GM19240 (cell line): ENCODE measurements around the gene RBMS3.

Source experiments
- DNase-seq: peaks from one replicate; pipeline ENCODE4 v3.0.0; 2011; ENCODE audit warnings: low spot score; ENCODE audit not compliant: insufficient read length

Gene RBMS3

DNA sequence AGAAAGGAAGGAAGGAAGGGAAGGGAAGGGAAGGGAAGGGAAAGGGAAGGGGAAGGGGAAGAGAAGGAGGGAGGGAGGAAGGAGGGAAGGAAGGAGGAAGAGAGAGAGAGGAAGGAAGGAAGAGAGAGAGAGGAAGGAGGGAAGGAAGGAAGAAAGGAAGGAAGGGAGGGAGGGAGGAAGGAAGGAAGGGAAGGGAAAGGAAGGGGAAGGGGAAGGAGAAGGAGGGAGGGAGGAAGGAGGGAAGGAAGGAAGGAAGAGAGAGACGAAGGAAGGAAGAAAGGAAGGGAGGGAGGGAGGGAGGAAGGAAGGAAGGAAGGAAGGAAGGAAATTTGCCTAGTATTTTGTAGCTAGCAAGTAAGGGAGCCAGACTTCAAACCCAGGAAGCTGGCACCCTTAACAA, 583.9 kb downstream of the RBMS3 start:
- DNase-seq, result no peak

DNA sequence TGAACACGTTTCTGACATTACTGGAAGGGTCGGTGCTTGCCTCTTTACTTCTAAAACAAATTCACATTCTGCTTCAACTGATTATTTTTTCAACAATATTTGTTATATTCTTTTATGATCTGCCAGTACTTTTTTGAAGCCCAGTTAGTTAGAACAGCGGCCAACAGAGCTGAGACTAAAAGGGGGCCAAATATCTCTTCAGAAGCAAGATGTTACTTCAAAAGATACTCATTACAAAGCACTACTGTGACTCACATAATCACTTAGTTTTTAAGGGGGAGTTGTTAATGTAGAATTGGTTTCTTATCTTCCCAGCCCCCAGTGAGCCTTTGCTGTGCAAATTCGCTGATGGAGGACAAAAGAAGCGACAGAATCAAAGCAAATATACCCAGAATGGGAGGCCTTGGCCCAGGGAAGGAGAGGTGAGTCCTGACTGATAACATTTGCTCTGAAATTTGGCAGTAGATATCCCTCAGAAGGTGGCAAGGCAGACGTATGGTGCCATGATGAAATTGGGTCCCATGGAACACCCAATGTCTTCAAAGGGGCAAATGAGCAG, 587.8 kb downstream of the RBMS3 start:
- DNase-seq, result no peak

DNA sequence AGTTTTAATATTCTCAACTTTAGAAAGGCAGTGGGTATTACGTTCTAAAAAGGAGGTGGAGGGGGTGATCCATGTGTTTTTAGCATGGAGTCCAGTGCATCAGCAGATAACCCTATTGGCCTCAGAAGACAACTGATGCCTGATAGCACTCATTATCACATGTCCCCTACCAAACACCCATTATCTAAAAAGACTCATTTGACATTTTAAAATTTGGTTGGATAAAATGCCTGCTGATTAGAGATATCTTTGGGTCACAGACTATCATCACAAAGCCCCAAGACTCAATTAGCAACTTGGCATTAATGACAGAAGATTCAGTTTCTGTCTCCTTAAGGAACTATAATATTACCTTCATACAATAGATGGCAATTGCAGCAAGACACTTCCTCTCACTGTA, 589.3 kb downstream of the RBMS3 start:
- DNase-seq, result no peak

DNA sequence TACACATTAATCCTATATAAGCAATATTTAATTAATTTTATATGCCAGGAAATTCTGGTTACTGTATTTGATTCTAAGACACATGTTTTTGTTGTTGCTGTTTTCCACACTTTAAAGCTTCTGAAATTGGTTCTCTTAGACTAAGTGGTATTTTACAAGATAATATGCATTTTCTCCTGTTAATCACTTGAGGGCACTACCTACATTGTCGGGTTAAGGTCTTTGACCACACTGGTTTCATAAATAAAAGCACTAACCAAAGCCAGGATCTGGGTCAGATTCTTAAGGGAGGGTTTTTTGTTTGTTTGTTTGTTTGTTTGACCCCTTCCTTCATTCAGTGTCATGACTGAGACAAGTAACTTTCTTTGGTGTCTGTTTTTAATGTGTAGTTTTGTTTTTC, 590.2 kb downstream of the RBMS3 start:
- DNase-seq, result no peak

DNA sequence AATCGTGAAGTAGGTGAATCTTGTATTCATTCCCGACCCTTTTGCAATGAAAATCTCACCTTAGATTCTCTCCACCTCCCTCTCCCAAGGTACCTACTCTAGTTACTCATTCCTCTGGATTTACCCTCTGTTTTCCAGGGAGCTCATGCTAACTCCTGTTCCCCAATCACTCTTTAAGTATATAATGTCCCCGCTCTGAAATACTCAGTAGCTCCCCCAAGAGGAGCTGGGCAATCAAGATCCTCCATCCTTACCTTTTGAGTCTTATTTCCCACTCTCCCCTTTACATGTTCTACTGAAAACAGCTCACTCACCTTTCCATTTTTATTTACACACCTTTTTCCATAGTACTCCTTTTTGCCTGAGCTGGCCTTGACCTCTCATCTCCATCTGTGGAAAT, 599.9 kb downstream of the RBMS3 start:
- no peak for DNase-seq

DNA sequence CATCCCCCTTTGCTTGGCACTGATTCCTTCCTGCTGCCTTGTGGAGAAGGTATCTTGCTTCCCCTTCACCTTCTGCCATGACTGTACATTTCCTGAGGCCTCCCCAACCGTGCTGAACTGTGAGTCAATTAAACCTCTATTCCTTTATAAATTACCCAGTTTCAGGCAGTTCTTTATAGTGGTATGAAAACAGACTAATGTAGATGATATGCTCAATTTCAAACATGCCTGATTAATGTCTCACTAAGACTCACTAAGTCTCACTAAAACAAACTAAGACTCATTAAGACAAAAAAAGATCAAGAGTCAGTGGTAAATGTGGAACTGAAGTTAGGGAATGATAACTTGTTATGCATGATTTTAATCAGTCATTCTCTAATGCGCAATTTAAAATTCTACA, 606.6 kb downstream of the RBMS3 start:
- no peak for DNase-seq

DNA sequence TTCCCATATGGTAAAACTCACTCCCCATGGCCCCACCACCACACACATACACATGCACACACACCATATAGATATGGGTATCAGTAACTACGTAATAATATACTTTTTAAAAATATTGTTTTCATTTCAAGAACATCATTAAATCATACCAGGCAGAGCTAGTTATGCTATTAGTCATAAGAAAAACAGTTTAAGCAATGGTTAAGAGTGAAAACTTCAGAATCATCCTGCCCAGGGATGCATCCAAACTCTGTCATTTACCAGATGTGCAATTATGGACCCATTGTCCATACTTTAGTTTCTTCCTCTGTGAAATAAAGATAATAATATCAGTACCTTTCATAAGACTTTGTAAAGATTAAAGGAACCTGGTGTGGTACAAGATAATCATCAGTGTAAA, 608.3 kb downstream of the RBMS3 start:
- no peak for DNase-seq

DNA sequence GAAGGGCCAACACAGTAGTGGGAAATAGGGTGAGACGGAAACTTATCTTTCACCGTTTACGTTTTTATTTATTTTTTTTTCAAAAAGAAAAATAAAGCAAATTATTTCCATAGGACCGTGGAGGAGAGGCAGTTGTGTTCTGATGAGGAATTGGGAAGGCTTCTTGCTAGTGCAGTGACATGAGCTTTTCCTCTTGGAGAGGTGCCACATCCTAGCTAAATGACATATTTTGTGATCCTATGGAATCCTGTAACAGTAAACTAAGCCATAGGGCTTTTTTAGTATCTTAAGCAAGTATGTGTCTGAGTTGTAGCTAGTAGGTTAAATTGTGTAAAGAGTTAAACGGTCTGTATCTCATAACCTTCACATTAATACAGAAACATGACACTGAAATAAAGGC, 609.9 kb downstream of the RBMS3 start:
- no peak for DNase-seq

DNA sequence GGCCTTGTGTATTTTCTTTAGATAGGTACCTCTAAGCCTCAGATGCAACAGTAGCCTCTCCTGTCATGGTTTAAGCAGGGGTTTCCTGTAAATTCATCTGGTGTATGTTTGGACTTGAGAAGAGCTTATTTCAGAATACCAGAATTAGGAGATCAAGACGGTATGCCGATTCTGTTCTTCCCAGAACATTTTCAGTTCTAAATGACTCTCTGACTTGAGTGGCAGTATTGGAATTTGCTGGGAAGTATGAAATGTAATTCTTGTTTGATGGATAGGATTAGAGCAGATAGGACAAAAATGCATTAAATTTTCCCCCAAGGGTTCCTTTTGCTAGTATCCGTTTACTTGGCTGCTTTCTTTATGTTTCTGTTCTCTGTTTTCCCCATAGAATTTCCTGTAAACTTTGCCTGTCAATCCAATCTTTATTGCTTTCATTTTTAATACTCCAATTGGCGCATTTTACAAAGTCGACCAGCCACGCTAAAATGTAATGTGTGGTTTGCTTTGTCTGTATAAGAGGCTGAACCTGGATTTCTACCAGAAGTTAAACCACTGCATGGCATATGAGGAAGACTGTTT, 612.2 kb downstream of the RBMS3 start:
- no peak for DNase-seq

DNA sequence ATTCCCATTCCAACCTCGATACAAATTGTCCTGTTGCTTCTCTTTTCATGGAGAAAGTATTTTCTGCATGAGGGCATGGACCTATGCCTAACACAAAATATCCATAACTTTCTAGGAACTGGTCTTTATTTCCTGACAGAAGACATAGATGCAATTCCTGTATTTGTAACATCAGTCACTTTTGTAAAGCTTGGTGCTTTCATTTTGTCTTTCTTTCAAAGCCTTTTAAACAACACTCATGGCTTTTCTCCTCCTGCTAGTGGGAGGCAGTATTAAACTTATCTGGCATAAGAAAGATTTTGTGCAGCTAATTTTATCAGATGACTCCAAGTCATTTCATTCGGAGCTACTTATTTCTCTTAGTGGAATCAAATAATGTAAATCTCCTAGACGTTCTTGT, 616.0 kb downstream of the RBMS3 start:
- no peak for DNase-seq

DNA sequence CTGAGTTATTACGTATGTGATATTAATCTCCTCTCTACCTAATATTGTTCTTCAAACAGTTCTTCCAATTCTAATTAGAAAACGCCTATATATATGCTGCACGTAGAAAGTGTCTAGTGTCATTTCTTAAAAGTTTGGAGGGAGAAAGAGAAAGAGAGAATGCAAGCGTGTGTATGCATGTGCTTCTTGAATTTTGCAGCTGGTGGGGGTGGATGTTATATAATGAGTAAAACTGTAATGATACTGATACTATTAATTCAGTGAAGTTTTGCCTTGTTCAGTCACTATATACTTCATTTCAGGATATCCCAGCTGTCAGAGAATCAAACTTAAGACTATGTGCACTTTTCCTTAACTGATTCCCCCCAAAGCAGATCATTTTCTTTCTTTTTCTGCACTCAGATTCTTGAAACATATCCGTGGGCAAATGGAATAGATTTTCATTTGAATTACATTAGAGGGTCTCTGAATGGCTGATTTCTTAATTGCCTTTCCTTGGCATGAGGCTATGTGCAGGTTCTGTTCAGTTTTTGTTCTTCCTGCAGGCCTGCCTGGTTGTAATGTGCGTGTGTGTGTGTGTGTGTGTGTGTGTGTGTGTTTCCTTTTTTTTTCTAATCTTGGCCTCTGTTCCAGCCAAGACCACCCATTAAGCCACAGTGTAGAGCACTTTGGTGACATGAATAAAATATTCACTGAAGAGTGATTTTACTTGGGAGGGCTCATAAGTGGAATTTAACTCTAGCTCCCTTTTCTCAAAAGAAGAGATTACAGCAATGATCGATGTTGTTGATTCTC, 617.5 kb downstream of the RBMS3 start:
- DNase-seq, result no peak

DNA sequence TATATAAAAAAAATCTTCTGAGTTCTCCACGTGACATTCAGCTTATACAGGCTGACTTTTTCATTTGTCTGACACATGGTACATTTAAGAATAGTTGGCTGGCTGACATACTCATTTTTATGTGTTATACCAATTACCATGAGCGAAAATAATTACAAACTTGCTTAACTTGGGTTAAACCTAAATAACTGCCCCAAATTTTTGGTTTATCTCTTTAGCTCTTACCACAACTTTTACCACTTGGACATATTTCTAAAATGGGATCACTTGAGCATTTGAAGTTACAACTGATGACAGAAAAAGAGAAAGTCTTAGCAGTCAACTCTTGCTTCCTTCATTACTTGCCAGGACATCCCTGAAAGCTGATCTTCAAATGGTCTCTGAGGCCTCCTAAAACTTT, 618.1 kb downstream of the RBMS3 start:
- no peak for DNase-seq

DNA sequence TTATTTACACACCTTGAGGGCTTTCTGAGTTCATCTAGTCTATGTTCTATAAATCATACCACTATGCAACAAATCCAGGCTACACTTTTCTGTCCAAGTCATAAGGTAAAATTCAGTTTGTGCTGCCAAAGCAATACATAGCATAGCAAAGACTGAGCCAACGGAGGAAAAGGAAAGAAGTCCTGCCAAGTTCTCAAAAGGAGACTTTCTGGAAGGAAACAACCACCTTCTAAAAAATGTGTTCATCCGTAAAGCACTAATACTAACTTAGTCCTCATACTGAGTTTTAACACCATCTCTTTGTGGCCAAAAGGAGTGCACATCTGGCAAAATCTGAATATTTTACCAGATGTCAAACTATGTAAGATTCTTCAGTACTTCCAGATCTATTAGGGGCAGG, 620.2 kb downstream of the RBMS3 start:
- DNase-seq, result no peak

DNA sequence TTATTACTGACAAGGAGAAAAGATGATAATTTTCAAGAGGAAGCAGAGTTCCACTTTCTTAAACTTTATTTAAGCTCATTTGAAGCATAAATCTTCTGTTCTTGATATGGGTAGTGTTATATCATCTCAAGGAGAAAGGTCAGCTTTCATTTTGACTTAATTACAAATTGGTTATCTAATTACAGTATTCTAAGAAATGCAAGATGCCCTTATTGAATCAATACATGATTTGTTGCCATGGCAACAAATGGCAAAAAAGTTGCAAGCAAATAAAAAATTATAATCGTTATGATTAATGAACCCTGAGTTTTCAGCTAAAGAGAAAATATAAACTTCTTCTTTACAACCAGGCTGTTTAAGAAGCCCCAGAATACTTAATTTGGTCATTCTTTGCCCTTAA, 622.7 kb downstream of the RBMS3 start:
- no peak for DNase-seq

DNA sequence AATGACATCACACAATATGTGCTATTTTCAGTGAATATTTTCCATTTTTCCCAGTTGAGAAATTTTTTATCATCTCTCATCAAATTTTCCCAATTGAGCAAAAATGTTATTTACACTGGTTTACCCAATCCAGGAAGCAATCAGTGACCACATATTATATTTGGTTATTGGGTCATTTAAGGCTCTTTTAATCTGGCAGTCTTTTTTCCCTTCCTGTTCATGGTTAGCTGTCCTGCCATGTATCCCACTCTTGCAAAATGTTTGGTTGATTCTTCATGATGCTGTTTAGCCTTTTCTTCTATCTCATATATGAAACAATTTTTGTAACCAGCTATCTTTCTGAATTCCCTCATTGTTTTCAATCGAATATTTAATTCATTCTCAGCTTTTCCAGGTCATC, 626.0 kb downstream of the RBMS3 start:
- DNase-seq, result no peak

DNA sequence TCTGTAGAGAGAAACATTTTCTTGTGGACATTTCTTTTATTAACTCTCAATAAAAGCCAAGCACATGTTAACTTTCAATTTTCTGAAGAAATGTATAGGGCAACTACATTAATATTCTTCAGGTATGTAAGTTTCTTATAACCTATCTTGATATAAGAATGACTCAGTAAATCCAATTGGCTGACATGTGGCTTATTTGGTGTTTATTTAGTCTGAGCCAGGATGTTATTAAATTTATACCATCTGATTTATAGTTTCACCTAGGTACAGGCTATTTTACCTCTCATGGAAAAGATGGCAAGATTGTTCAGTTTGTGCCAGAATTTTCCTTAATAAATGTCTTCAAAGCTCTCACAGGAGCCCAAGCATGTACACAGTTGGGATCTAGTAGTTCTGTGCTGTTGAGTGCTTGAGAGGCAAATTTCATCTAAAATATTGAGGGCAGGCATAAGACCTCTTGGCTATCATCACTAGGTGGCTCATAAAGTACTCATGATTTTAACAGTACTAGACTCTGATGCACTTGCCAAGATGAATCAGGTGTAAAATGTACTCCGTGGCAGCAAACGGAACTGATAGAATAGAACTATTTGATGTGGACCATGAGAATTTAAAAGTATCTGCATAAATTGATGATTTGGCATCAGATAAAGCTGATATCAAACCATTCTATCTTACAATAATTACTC, 631.9 kb downstream of the RBMS3 start:
- DNase-seq, result no peak

DNA sequence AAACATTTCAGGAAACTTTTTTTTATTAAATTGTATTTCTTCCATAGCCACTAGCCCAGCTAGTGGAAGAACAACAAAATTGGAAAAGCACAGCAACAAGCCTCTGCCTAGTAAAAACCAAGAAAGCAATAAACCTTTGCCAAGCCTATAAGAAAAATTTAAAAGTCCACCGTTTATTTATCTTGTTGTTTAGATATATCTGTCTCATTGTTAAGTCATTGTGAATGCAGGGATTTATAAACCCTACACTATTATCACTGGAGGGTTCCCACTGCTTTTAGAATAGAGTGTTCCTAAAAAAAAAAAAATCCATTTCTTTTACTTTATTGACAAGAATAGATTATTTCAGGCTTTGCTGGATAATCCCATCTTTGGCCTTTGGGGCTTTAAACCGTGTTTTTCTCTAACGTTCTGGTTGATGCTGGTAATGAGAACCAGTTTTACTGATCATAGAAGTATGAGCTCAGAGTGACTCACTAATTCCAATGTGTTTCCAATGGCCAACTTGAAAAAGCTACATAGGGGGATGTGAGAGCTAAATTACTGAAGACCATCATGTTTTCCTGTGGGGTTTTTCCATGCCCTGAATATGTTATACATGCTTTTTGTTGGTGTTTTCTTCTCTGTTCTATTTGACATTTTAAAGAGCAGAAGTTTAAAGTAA, 634.1 kb downstream of the RBMS3 start:
- no peak for DNase-seq

DNA sequence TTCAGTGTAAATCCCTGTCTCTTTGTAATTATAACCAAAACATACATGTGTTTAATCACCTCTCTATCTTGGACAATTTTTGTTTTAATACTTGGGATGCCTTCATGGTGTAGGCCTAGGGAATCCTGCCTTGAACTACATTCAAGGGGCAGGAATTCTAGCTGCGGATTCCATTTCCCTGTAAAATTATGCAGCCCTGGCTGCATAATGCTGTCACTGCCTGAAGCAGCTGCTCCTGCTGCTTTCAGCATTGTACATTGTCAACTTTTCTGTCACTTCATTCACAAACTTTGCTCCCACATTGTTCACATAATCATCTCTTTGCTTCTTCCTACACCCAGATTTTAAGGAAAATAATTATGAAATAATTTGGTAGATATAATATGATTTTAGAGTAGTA, 638.7 kb downstream of the RBMS3 start:
- DNase-seq, result no peak

DNA sequence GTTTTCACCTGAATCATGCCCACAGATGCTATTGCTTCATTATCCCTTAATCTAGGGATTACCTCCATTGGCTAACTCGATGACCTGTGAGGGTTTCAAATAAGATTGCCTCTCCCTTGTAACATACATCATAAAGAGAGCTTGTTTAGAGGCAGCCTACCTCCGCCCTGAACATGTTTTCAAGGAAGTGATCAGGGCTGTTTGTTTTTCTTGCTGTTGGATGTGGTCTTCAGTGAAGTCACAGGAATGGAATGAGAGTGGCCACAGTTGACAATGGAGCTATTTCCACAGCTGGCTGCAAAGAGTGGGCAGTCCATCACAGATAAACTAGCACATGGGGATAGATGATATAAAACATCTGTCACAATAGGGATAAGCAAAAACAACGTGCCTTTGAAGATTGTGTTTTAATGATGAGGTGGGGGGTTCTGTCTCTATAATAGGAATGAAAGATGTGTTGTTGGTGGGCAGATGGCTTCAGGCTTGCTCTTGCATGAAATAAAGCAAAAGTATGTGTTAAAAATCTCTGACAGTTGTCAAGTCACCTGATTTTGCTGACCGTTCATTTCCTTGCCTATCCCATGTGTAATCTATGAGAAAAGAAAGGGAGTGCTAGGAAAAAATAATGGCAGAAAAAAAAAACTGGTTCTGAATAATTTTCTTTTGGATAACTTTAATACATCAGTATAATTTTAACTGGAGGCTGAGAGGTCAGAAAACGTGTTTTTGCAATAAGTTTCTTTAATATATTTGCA, 642.3 kb downstream of the RBMS3 start:
- no peak for DNase-seq

DNA sequence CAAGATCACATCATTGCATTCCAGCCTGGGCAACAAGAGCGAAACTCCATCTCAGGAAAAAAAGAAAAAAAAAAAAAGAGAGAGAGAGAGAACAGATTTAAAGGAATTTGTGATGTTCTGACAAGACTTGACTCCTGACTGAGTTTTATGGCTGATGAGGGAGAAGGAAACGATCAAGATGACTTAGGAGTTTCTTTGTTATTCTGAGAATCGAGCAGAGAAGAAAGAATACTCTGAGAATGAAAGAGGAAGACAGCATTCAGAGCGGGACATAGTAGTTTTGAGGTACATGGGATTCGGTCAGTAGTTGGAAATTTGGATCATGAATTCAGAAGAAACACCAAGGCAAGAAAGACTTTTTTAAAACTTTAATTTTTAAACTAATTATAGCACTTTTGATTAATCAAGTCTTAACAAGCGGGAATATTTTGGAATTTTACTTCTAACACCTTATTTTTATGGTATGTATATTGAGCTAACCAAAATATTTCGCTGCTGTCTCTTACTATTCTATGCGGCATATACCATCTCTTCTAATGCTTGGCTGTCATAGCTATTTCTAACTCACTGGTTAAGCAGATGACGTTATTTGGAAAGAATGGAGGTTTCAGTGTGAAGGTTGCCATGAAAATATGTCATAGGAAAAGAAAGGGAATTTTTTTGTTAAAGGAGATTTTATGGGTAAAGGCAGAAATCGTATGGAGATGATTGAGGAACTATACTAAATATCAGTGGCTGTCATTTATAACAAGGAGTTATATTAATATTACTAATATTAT, 644.1 kb downstream of the RBMS3 start:
- no peak for DNase-seq
